SU-DHL-6 (cell line): Measurements from ENCODE around the gene PLP2.

Experiments used
- CTCF ChIP-seq: fragments of 200-600 bp; sonication (generic); IDR thresholded peaks from one replicate; pipeline ENCODE4 v1.5.1; 2017; ENCODE audit warnings: antibody characterized with exemption, mild to moderate bottlenecking, low read length, moderate library complexity; ENCODE audit not compliant: insufficient read depth, poor library complexity, severe bottlenecking
- EZH2phosphoT487 ChIP-seq: fragments of 200-600 bp; sonication (generic), shearing (Covaris generic); conservative IDR thresholded peaks from 2 replicates; pipeline ENCODE4 v1.6.1; 2018; ENCODE audit warnings: mild to moderate bottlenecking, antibody characterized with exemption, low read length, moderate library complexity, mixed read lengths

DNA sequence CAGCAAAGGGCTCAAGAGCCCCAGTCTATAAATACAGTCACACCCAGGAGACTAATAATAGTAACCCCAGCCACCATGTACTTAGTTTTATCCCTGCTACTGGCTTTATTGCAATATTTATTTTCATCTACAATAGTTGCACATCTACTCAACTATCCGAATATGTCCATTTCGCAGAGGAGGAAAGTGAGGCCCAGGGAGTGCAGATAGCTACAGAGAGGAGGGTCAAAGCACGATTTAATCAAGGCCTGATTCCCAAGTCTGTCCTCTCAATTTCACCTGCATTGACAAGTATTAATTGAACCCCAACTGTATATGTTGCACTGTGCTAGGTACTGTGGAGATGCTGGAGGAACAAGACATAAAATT lies 4.0 kb upstream of the PLP2 start:
- TF ChIP-seq CTCF (no peak), EZH2phosphoT487 (no peak)
